ENCODE measurements around the gene TBC1D10A.

TBC1D10A gene

DNA sequence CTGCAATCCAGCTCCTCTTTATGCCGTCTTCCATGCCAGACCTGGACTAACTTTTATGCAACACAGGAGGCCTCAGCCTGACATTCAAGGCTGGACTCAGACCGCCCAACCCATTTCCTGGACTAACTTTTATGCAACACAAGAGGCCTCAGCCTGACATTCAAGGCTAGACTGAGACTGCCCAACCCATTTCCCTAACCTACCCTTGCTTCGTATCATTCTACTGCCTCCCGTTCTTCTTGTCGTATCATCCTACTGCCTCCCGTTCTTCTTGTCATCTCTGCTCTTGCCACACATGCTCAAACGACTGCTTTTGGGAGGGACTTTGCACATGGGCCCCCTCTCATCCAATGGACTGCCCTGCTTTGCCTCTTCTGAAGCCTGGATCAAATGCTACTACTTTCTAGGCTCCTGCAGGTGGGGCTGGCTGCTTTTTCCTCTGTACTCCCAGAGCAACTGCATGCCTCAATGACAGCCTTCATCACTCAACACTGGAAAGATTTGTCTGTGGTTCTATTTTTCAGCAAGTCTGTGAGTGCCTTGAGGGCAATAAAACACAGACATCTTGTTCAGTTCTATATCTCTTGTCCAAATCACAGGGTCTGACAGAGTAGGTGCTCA lies 7.8 kb downstream of the TBC1D10A start:
- FAIRE-seq: no peak

GRCh38 chr22:30317778-30318177 lies 9.0 kb downstream of the TBC1D10A start:
- no peak for FAIRE-seq

- FAIRE-seq: no peak
Measured at GRCh38 chr22:30315962-30316576, 10.7 kb downstream of the TBC1D10A start.

DNA sequence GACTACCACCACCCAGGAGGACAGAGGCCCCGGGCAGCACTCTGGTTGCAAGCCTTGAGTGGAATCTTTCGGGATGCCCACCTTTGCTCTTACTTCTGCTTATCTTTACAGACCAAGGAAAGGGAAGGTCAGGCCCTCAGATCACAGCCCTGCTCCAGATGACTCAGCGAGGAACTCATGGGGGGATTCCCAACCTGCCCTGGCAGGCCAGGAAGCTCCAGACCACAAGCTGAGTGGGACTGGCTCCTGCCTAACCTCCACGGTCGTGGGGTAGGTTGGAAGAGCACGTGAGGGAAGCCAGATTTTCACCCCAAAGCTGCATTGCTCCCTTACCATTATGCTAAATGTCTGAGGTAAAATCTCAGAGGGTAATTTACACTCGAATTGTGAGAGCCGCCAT lies 11.8 kb downstream of the TBC1D10A start:
- FAIRE-seq: no peak

DNA sequence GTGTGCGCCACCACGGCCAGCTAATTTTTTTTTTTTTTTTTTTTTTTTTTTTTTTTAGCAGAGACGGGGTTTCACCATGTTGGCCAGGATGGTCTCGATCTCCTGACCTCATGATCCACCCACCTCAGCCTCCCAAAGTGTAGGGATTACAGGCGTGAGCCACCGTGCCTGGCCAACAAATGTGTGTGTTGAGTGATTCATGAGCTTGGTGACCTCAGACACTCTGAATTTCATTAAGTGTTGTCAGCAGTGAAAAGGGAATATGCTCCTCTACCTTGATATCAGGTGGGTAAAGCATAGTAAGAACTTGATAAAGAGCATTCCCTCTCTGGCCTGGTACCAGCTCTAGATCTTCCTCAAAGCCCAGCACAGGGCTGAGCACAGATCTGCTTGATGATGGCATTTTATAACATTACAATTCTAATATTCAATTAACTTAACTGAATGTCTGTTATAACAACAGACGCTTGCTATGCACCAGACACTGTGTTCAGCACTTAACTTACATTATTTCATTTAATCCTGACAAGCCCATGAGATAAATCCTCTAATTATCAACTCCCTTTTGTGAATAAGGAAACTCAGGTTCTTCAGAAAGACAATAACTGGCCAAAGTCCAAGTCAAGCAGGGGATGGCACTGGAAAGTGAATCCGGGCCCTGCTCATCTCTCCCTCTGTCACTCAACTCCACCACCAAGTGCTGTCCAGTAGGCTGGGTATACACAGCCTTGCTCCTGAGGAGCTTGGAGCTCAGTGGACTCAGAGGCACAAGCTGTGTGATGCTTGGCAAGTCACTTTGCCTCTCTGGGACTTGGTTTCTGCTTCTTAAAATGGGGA lies 13.0 kb downstream of the TBC1D10A start:
- FAIRE-seq: no peak

- no peak for FAIRE-seq
Measured at GRCh38 chr22:30312053-30312452, 14.7 kb downstream of the TBC1D10A start.

GRCh38 chr22:30310881-30311771 lies 15.6 kb downstream of the TBC1D10A start:
- no peak for FAIRE-seq

DNA sequence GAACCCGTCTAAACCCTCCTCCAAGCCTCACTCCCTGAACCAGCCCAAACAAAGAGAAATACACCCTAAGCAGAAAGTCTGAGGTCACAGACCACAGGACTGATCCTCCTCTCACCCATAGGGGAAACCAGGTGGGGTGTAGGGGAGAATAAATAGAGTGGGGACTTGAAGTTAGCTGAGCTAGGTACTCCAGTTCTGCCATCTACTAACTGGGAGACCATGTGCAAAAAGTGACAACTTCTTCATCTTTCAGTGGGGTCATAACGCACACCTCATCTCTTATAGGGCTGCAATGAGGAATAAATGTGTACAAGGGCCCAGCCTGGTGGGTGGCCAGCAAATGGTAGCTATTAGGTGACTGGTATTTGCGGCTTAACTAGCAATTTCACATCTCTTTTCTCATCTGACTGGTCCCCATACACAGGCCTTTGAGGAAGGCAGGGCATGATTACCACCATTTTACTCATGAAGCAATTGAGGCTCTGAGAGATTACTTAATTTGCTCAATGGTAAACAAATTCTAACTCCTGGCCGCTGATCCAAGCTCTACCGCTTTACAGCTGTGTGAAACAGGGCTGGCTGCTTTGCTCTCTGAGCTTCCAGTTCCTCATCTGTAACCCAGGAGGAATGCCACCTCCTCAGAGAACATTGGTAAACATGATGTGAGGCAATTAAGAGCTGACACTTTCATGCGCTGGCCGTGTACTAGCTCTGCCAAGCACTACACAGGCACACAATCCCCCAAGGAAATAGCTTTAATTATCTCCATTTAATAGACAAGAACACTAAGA lies 16.6 kb downstream of the TBC1D10A start:
- no peak for FAIRE-seq

- FAIRE-seq: no peak
Measured at GRCh38 chr22:30308518-30309230, 18.1 kb downstream of the TBC1D10A start.

GRCh38 chr22:30308093-30308492 lies 18.6 kb downstream of the TBC1D10A start:
- no peak for FAIRE-seq

- FAIRE-seq: no peak
Measured at GRCh38 chr22:30307041-30307574, 19.6 kb downstream of the TBC1D10A start.

- FAIRE-seq: no peak
Measured at GRCh38 chr22:30306627-30307011, 20.1 kb downstream of the TBC1D10A start.

GRCh38 chr22:30305906-30306626 lies 20.7 kb downstream of the TBC1D10A start:
- FAIRE-seq: no peak

DNA sequence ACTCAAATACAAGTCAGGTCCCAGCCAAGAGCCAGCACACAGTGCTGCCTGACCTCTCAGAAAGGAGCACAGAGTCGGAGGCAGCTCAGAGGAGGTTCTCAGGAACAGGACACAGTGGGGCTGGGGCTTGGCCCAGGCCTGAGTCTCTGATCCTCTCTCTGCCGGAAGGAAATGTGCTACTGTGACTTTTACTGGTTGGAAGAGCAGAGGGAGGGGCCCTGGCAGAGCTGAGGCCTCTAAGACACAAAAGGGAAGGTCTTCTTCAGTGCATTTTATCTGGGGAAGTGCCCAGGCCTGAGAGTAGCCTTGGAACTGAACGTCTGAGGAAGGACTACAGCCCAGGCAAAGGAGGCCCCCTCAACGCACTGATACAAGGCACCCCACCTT lies 21.2 kb downstream of the TBC1D10A start:
- no peak for FAIRE-seq

- no peak for FAIRE-seq
Measured at GRCh38 chr22:30304495-30305244, 22.1 kb downstream of the TBC1D10A start.

DNA sequence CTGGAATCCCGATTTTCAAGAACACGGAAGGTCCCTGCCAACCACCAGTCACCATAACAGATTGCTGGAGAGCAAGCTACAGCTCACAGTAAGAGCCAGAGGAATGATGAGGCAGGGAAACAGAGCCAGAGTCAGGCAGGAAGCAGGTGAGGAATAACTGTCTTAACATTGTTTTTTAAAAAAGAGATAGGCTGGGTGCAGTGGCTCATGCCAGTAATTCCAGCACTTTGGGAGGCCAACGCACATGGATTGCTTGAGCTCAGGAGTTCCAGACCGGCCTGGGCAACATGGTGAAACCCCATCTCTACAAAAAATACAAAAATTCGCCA lies 24.0 kb downstream of the TBC1D10A start:
- FAIRE-seq: no peak

- FAIRE-seq: no peak
Measured at GRCh38 chr22:30301995-30302809, 24.5 kb downstream of the TBC1D10A start.

DNA sequence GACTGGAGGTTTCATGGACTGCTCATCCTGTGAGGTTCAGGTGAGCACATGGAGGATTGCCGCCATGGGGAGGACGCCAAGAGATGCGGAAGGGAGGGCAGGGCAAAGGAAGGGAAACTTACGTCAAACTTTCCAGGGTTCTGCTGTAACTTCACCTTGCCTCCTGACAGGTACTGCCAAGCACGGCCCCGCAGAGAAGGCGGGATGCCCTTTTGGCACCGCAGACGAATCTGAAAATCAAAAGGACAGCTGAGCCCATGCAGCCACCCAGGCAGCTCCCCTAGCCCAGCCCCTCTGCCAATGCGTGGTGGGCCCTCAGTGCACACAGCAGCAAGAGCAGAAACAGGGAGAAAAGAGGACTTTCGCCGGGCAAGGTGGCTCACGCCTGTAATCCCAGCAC lies 27.4 kb downstream of the TBC1D10A start:
- FAIRE-seq: no peak

Data from A204.1 (cell line).